Osteocyte (in vitro differentiated cells): Measurements from ENCODE around the gene ARHGAP24. TPM values are rescaled to one million over a fixed set of nuclear protein-coding genes. Genes with fewer than 3 reads are reported as not detected.

Experiments used
- DNase-seq: peaks from one replicate; pipeline ENCODE4 v3.0.0; 2021; ENCODE audit warnings: mixed read lengths; ENCODE audit not compliant: unreplicated experiment; ENCODE audit errors: extremely low spot score
- H3K27ac Mint-ChIP-seq: one replicate; pipeline ENCODE4 v1.8.0; 2021; ENCODE audit warnings: mild to moderate bottlenecking, mixed read lengths; ENCODE audit not compliant: unreplicated experiment
- H3K27me3 Mint-ChIP-seq: one replicate; pipeline ENCODE4 v1.8.0; 2021; ENCODE audit warnings: mixed read lengths; ENCODE audit not compliant: unreplicated experiment
- H3K36me3 Mint-ChIP-seq: one replicate; pipeline ENCODE4 v1.8.0; 2021; ENCODE audit warnings: mixed read lengths; ENCODE audit not compliant: unreplicated experiment
- H3K4me1 Mint-ChIP-seq: one replicate; pipeline ENCODE4 v1.8.0; 2021; ENCODE audit warnings: mixed read lengths; ENCODE audit not compliant: unreplicated experiment
- H3K4me3 Mint-ChIP-seq: one replicate; pipeline ENCODE4 v1.8.0; 2021; ENCODE audit warnings: mild to moderate bottlenecking, moderate library complexity, mixed read lengths; ENCODE audit not compliant: unreplicated experiment
- H3K9me3 Mint-ChIP-seq: one replicate; pipeline ENCODE4 v1.8.0; 2021; ENCODE audit warnings: mixed read lengths; ENCODE audit not compliant: unreplicated experiment
- CTCF ChIP-seq: fragments of 200-600 bp; sonication (generic); IDR thresholded peaks from 2 replicates; pipeline ENCODE4 v1.5.0; 2021; ENCODE audit warnings: antibody characterized with exemption, mild to moderate bottlenecking, moderate library complexity
- long read RNA-seq: library from polyadenylated mRNA; unstranded; transcript quantifications from one replicate; pipeline ENCODE4 v2.0.0, GENCODE V29; 2021
- total RNA-seq: library from RNA; stranded (reverse); gene quantifications from 2 replicates; pipeline ENCODE4 v1.2.1, GENCODE V29; 2021

ARHGAP24 gene
- total RNA-seq = 29.3 and 29.6 TPM in 2 replicates
- long read RNA-seq, full-length matches to known transcripts = 186 of 224 reads
- long read RNA-seq, partial matches to known transcripts = 29 of 224 reads
- long read RNA-seq, other reads (novel, unspliced or antisense) = 9 of 224 reads

- Mint-ChIP-seq H3K4me3 (peak within 1 kb of the TSS; percentile 79), H3K27ac (no peak within 1 kb of the TSS), H3K4me1 (peaks cover 8% of the 10 kb centered on the region), H3K9me3 (no peaks in the 10 kb centered on the region), H3K36me3 (no peaks in the 10 kb centered on the region), H3K27me3 (peaks cover 60% of the 10 kb centered on the region)
- TF ChIP-seq CTCF = no peak
- DNase-seq = no peak
Observed at GRCh38 chr4:85474818-85475630, at the start of gene ARHGAP24. Gene ARHGAP24, plus strand, starts transcription at chr4:85475150.

GRCh38 chr4:85426366-85426765 is 48.6 kb upstream of the ARHGAP24 start:
- Mint-ChIP-seq H3K36me3 (no peaks in the 10 kb centered on the region), H3K4me1 (no peaks in the 10 kb centered on the region), H3K9me3 (no peaks in the 10 kb centered on the region), H3K4me3 (no peak overlapping the region), H3K27me3 (peaks cover 9% of the 10 kb centered on the region), H3K27ac (no peak overlapping the region)
- no peak for TF ChIP-seq CTCF
- no peak for DNase-seq

DNA sequence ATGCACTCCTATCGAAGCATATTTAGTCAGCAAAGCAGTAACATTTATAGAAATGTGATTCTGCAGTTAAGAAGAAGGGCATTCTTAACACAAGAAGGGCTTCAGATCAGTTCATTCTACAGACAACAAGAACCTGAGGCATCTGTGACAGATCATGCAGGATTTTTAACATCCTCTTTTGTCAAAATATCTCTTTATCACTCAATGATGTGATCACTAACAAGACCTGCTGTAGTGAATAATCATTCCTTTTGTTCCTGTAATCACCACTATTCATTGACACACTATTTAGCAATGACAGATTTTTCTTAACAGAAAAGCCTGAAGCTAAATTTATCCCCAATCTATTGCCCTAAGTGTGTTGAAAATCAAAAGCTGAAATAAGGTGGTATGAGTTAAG is 47.8 kb upstream of the ARHGAP24 start:
- H3K9me3 Mint-ChIP-seq = no peaks in the 10 kb centered on the region
- no peaks in the 10 kb centered on the region for H3K36me3 Mint-ChIP-seq
- DNase-seq = no peak
- TF ChIP-seq CTCF = no peak
- H3K4me1 Mint-ChIP-seq = no peaks in the 10 kb centered on the region
- no peak overlapping the region for H3K4me3 Mint-ChIP-seq
- H3K27me3 Mint-ChIP-seq = peaks cover 9% of the 10 kb centered on the region
- H3K27ac Mint-ChIP-seq = no peak overlapping the region

DNA sequence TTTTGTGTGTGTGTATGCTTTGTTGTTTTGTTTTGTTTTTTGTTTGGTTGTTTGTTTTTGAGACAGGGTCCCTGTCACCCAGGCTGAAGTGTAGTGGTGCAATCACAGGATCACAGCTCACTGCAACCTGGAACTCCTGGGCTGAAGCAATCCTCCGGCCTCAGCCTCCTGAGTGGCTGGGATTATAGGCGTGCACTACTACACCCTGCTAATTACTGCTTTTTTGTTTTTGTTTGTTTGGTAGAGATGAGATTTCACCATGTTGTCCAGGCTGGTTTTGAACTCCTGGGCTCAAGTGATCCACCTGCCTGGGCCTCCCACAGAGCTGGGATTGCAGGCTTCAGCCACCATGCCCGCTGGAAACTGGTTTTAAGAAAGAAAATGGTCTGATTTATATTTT is 44.7 kb upstream of the ARHGAP24 start:
- Mint-ChIP-seq H3K4me1 (no peaks in the 10 kb centered on the region), H3K9me3 (no peaks in the 10 kb centered on the region), H3K27ac (no peak overlapping the region), H3K4me3 (no peak overlapping the region), H3K36me3 (no peaks in the 10 kb centered on the region), H3K27me3 (peaks cover 18% of the 10 kb centered on the region)
- no peak for DNase-seq
- no peak for TF ChIP-seq CTCF

GRCh38 chr4:85430697-85431096 is 44.3 kb upstream of the ARHGAP24 start:
- no peak for TF ChIP-seq CTCF
- Mint-ChIP-seq H3K9me3 (no peaks in the 10 kb centered on the region), H3K4me1 (no peaks in the 10 kb centered on the region), H3K4me3 (no peak overlapping the region), H3K27ac (no peak overlapping the region), H3K36me3 (no peaks in the 10 kb centered on the region), H3K27me3 (peaks cover 18% of the 10 kb centered on the region)
- DNase-seq = no peak
